ENCODE results near the gene NDRG4.
A peak's percentile ranks its signal among the peaks of the same experiment; 100 is the strongest.

The NDRG4 gene

GRCh38 chr16:58494981-58495520, 4.9 kb upstream of the NDRG4 start:
- POLR2A ChIA-PET, result no interaction called here
- peak; percentile 83 for TF ChIP-seq CTCF (IDR thresholded peaks at IDR 0.05; ENCODE audit: insufficient read depth, low read length, missing control alignments)
- CTCF ChIA-PET, result interaction anchor here (0.6 to 4.5 kb wide), 23 partner anchors 9 to 180 kb away, joined by 3 to 62 read pairs (median 4); no protein-coding TSS in a partner anchor
- peak overlapping the region; percentile 19 for H3K4me3 ChIP-seq (ENCODE audit: low read depth, low read length)
- DNase-seq (ENCODE audit: low read depth, low spot score), result peak; percentile 87

DNA sequence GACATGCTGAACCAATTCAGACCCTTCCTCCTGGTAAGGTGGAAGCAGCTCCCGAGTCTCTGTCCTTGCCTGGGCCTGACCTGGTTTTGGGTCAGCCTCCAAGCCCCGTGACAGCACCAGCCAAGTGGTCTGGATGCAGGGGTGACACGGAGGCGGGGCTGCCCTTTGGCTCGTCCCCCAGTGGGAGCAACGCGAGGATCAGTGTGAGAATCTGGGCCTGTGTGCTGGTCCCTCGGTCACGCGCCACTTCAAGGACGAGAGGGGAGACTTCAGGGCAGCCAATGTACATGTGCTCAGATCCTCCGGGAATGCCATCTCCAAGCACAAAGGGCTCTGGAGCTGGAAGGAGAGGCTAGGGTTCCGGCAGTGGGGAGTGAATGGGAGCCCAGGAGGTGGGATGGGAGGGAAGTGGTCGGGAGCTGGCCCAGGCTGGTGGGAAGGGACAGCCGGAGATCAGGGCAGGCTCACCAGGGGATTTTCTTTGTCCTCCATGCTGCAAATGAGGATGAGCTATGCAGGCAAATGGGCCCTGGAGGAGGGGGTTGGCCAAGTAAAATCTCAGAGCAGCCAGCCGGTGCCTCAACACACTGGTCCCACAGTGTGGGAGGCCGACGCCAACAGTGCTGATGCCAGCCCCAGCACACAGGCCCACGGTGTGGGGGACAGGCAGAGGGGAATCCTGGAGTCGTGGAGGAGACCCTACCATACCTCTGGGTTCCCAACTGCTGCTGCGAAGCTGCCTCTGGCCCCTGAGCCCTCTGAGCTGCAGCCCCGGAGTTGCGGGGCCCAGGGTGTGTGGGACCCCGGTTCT, 4.2 kb upstream of the NDRG4 start:
- ChIA-PET POLR2A (no interaction called here), CTCF (interaction anchor here (0.6 to 4.5 kb wide), 24 partner anchors 9 to 179 kb away, joined by 3 to 62 read pairs (median 4); no protein-coding TSS in a partner anchor)
- no peak for DNase-seq (ENCODE audit: low read depth, low spot score)
- H3K4me3 ChIP-seq (ENCODE audit: low read depth, low read length), result peak overlapping the region; percentile 19
- TF ChIP-seq CTCF (IDR thresholded peaks at IDR 0.05; ENCODE audit: insufficient read depth, low read length, missing control alignments), result no peak

GRCh38 chr16:58497468-58497867, 2.5 kb upstream of the NDRG4 start:
- no peak for TF ChIP-seq CTCF (IDR thresholded peaks at IDR 0.05; ENCODE audit: insufficient read depth, low read length, missing control alignments)
- no peak overlapping the region for H3K4me3 ChIP-seq (ENCODE audit: low read depth, low read length)
- ChIA-PET CTCF (interaction anchor here (1.0 to 1.1 kb wide), 3 partner anchors 9 to 164 kb away, joined by 4 to 5 read pairs (median 4); no protein-coding TSS in a partner anchor), POLR2A (no interaction called here)
- no peak for DNase-seq (ENCODE audit: low read depth, low spot score)

DNA sequence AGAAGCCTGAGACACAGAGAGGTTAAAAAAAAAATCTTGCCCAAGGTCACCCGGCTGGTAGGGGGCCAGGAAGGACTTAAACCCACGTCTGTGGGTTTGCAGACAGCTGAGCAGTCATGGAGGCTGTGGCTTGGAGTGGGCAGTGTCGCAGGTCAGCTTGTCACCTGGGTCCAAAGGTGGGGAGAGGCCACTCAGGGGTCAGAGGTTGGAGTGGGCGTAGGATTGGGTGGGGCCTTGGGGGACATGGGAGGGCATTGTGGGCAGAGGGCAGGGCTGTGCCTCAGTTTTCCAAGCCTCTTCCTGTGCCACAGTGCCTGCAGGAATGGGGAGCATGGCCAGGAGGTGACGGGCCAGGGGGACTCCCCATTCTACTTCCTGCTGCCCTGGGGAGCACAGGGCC, 2.0 kb upstream of the NDRG4 start:
- DNase-seq (ENCODE audit: low read depth, low spot score), result no peak
- no peak for TF ChIP-seq CTCF (IDR thresholded peaks at IDR 0.05; ENCODE audit: insufficient read depth, low read length, missing control alignments)
- no peak overlapping the region for H3K4me3 ChIP-seq (ENCODE audit: low read depth, low read length)
- CTCF ChIA-PET, result interaction anchor here (1.0 to 1.1 kb wide), 3 partner anchors 9 to 163 kb away, joined by 4 to 5 read pairs (median 4); no protein-coding TSS in a partner anchor
- POLR2A ChIA-PET, result no interaction called here

DNA sequence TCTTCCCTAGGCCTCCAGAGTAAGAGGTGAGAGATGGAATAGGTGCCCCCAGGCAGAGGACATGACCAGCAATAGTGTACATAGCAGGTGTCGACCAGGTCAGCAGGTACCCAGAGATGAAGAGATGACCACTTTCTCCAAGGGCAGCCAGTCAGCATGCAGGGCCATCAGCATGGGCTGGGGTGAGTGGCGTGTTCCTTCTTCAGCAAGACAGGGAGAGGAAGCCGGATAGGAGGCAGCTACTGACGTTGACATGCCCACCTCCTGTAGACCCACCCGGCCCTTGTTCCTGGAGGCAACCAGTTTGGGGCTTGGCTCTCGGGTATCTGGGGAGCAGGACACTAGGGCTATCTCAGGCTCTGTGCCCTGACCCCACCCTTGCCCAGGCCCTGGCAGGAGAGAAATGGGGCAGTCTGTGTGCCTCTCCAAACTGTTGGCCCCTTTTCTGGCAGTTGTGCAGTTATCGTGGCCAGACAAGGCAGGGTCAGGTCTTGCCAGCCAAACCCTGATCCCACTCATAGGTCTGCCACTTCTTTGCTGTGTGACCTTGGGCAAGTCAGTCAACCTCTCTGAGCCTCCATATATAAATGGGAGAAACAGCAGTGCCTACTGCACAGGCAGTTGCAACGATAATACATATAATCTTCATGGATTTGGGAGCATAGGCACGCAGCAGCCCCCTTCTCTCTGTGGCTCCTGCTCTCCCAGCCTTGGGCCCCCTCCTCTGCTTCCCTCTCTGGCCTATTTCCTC, 1.4 kb upstream of the NDRG4 start:
- ChIA-PET CTCF (interaction anchor here (1.1 kb wide), 1 partner anchor 163 kb away, joined by 5 read pairs; no protein-coding TSS in a partner anchor), POLR2A (no interaction called here)
- no peak for DNase-seq (ENCODE audit: low read depth, low spot score)
- TF ChIP-seq CTCF (IDR thresholded peaks at IDR 0.05; ENCODE audit: insufficient read depth, low read length, missing control alignments), result no peak
- H3K4me3 ChIP-seq (ENCODE audit: low read depth, low read length), result no peak overlapping the region
